HL-60/S4 treated with retinoic acid at 250 ng/mL for 4 days and 3 days (cell line): Measurements from ENCODE around the gene ADARB2.

ENCODE experiments used
- in situ Hi-C: fragments of 300-500 bp; cut with MboI; formaldehyde crosslinking; loops from 2 replicates; pipeline ENCODE4 v1.7.0; 2022; ENCODE audit warnings: low sequenced_read_pairs

The ADARB2 gene

GRCh38 chr10:1532636-1533035 lies 204.7 kb downstream of the ADARB2 start:
- in situ Hi-C loops, result no loop called here

DNA sequence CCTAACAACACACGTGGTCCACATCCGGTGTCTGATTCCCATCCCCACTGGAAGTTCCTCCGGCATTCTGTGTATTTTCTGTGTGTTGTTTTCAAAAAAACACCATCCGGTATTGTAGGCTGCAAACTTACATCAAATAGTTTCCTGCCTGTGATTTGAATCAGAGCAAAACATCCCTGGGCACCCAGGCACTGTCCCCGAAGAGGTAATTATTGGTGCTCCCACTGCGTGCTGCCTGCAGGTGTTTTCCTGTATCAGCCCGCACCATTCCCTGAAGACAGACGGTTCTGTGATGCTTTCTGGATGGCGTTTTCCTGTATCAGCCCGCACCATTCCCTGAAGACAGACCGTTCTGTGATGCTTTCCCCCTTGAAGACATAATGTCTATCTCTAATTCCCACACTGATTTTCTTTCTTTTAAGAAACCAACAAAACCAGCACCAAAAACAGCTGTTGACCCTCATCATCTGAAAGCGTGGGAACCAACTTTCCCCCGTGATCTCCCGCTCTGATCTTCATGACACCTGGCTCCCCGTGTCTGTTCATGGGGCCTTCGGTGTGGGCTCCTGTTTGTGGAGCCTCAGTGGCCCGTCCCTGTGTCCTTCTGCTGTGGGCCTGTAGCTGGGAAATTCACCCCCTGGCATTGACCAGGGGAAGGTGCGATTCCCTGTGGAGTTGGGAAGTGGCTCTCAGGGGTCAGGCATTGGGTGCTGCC lies 205.3 kb downstream of the ADARB2 start:
- in situ Hi-C loops, result no loop called here

GRCh38 chr10:1530871-1531517 lies 206.3 kb downstream of the ADARB2 start:
- in situ Hi-C loops, result no loop called here

DNA sequence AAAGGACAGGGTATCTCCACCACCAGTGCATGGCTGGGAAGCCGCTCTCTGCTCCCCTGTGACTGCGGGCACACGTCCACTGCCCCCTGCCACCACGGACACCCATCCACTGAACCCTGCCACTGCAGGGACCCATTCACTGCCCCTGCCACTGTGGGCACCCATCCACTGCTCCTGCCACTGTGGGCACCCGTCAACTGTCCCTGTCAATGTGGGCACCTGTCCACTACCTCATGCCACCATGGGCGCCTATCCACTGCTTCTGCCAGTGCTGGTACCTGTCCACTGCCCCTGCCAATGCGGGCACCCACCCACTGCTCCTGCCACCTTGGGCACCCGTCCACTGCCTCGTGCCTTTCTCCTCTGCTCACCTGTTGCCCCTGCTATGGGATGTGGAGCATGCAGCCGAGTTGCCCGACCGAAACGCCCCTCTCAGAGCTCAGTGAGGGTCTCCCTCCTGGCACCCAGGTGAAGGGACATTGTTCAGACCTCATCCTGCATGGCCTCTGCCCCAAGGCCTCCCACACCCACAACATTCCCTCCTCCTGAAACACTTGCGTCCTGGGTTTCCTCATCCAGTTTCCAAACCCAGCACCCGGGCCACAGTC lies 207.4 kb downstream of the ADARB2 start:
- in situ Hi-C loops, result no loop called here

DNA sequence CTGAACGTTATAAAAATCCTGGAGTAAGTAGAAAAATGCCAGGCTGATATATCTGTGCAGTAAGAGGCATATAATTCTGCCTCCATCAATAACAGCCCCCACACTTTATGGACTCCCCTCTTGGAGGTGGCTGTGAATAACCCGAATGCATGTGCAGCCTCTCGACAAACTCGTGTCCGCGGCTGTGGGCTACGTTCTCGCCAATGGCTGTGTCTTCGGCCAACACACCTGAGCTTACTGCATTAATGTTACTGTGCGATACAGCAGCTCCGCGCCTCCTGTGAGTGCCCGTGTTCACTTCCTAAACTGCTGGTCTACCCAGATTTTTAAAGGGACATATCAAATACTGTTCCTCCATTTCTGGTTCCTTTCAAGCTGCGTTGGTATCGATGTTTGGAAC lies 209.4 kb downstream of the ADARB2 start:
- in situ Hi-C loops, result no loop called here

- in situ Hi-C loops, result no loop called here
Observed at GRCh38 chr10:1526436-1527055, 210.8 kb downstream of the ADARB2 start.

DNA sequence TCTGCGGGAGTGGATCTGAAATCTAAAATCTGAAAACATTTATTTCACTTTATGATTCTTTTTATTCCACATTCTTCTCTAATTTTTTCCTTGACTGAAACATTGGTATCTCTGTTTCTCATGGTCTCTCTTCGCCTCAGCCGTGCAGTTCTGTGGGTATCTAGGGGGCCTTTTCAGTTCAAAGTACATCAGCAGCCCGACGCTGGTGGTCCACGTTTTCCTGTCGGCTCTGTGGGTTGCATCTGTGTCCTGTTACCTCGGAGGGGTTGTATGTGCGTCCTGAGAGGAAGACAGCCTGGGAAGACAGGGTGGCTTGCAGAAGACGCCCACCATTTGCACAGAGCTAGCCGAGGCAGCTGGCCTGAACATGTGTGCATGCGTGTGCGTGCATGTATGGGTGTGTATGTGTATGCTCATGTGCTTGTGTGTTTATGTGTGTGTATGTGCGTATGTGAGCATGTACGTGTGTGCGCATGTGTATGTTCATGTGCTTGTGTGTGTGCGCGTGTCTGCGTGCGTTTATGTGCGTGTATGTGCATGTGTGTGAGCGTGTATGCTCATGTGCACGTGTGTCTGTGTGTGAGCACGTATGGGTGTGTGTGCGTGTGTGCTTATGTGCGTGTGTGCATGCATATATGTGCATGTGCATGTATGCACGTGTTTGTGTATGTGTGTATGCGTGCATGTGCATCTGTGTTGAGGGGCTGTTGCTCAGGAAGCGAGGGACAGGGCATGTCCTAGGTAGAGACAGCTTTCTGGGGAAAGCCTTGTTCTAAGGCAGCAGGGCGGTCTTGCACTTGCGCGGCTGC lies 211.8 kb downstream of the ADARB2 start:
- in situ Hi-C loops, result no loop called here

DNA sequence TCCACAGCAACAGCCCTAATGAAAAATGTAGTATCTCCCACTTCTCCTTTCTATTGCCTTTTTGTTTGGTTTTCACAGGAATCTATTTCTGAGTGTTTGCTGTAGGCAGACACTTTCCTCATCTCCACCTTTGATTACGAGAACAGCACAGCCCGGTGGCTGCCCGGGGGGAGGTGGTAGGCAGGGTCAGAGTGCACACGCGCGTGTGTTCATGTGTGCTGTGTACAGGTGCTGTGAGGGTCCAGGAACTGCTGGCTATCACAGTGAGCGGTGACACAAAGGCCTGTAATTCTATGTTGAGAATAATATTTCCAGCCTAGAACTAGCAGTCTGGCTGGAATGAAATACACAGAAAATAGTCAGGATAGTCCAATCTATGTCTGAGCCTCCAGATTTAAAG lies 212.8 kb downstream of the ADARB2 start:
- in situ Hi-C loops, result no loop called here

DNA sequence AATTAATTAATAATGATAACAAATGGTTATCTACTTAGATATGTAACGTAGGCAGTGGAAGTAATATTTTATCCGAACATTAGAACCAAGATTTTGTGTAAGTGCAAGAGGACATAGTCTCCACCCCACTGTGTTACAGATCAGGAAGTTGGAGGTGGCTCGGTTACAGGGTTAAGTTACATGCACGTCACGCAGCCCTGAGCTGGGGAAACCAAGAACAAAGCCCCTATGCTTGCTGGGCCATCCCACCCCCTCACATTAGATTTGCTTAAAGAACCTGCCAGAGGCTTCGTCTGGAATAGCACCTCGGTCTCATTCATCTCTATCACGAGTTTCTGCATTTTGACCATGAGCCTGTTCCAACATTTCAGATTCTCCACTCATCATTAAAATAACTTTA lies 214.1 kb downstream of the ADARB2 start:
- in situ Hi-C loops, result no loop called here

GRCh38 chr10:1522237-1522636 lies 215.1 kb downstream of the ADARB2 start:
- in situ Hi-C loops, result no loop called here

- in situ Hi-C loops, result no loop called here
Observed at GRCh38 chr10:1521741-1522140, 215.6 kb downstream of the ADARB2 start.

DNA sequence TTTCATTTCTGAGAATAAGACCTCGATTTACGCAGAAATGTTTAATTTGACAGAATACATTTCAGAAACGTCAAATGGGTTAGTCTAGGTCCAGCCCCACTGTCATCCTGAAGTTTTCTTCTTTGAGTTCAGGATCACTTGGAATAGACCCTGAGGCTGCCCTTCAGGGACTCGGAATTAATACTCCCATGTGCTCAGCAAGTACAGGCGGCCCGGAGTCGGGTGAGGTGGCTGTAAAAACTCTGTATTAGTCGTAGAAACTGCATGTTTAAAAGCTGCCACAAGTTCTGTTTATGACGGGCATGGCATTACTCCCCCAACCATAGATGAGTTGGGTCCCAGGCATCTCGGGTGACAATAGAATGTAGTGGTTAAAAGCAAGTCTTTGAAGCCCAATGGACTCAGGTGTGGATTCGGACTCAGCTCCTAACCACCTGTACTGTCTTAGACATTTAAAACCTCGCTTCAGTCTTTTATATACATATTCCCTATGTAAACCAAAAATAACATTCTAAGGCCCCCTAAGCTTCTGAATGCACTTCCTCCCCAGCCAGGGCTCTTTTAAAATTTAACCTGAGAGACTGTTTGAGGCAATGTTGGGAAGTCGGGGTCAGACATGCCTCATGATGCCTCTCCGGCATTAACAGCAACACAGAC lies 216.3 kb downstream of the ADARB2 start:
- in situ Hi-C loops, result no loop called here

GRCh38 chr10:1519391-1519790 lies 217.9 kb downstream of the ADARB2 start:
- in situ Hi-C loops, result no loop called here

DNA sequence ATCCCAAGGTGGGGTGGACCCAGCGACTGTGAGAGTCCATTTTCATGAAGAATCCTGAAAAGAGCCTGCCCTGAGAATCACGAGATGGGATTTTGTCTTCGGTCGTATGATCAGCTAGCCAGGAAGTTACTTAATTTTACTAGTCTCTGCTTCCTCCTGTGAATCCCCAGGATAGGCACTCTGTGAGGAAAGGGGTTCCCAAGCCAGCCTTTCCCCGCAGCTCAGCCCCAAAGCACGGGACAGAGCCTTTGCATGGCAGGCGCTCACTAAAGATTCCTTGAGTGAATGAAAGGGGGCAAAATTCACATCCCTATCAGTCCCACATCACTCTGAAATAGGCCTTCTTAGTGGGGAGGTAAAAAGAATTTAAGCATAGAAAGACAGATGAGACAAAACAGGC lies 219.6 kb downstream of the ADARB2 start:
- in situ Hi-C loops, result no loop called here

DNA sequence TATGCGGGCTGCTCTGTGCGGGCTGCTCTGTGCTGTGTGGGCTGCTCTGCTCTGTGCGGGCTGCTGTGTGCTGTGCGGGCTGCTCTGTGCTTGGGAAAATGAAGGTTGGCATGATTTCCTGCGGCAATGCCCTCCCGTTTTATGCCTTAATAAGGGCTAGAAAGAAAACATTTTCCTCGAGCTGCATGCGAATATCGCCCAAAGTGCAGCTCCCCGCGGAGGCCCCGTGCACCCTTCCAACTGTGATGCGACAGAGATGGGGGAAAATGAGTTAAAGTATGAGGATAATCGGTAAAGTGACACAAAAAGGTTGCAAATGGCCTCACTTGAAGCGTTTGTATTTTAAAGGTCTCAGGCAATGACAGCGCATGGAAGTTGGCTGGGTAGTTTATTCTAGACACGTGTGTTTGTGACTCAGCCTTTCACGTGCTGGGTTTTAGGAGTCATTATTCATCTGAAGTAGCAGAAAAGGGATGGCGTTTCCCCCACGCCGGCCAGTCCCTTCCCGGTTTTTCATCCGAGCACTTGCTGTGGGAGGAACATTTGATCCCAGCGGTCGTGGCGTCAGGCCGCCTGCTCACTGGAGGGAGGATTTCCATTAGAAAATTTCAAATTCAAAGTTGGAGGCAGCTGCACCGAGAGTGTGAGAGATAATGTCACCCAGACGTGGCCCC lies 220.7 kb downstream of the ADARB2 start:
- in situ Hi-C loops, result no loop called here

DNA sequence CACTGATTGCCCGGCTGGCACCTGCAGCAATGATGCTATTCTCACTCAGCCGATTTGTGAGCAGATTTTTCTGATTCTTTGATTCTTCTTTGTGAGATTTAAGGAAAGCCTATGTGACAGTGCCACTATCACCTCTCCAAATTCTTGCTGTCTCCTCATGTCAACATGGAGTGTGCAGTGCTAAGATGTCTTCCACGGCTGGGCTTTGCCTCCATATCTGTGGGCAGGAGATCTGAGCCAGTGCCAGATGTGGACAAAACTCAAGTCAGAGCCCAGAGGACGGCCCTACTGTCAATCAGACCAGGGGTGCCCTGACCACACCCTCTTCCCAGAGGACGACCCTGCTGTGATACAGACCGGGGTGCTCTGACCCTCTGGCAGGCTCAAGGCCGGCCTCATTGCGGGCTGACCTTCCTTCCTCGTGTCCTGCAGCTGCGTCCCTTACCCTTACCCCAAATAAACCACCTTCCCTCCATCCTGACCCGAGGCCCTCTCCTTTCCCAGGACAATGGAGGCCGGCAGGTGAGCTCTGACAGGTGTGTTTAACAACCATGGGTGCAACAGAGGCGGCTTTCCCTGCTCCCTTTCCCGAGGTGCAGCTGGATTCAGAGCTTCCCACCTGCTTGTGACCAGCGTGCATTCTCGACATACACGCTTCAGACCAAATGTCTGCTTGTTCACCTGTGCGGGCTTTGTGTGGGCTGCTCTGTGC lies 221.4 kb downstream of the ADARB2 start:
- in situ Hi-C loops, result no loop called here

DNA sequence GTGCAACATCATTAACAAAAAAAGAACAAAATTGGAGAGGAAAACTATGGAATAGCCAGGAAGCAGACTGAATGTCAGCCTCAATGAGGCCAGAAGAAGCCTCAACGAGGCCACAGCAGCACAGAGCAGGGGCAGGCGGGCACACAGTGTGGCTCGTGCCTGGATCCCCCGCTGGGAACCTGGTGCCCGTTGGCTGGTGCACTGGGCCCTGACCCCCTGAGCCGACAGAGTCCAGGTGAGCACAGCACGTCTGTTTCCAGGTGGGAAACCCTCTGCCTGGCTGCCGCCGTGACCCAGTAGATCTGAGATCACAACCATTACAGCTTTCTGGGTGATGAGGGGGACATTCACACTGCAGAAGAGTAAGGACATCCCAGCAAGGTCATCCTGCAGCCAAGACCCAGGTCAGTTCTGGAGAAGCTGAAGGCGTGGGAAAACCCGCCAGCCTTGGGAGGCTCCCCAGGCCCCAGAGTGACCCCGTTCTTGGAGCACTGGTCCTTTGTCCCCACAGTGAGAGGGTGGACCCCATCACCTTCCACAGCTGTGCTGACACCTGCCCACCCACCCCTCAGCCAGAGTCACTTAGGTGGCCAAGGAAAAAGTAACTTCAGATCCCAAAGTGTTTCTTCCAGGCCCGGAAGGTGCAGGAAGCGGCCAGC lies 222.1 kb downstream of the ADARB2 start:
- in situ Hi-C loops, result no loop called here

DNA sequence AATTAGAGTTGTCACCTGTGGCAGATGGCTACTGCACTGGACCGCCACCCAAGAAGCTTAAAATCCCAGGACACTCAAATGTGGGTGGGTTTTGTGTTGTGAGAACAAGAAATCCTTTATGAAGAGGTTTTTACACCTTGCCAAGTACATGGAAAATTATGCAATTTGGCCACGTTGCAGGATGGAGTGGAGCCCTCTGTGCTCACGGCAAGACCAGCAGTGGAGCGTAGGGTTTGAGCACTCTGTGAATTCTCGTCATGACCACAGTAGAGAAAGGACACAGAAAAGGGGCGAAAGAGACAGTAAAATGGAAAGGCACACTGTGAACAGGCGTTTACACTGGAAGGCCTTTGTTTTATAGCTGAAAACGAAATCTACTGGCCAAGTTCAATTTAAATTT lies 222.6 kb downstream of the ADARB2 start:
- in situ Hi-C loops, result no loop called here

DNA sequence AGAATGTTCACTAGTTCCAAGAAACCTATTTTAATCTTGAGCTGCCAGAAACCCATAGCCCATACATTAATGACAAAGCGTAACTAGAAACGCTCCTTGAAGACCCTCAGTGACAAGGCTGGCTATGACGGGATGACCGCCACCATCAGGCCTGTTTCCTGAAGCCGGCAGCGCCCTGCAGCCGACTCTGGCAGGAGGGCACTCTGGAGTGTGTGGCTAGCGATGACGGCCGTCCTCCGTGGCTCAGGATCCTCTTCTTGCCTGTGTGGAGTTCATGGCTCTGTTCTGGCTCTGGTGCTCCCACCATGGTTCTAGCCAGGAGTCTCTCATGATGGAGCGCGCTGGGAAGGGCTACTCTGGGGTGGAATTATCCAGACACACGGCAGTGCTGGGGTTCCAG lies 224.1 kb downstream of the ADARB2 start:
- in situ Hi-C loops, result no loop called here
